CD8-positive, alpha-beta memory T cell (primary cell): ENCODE measurements around the gene APBA2. TPM values are rescaled to one million over a fixed set of nuclear protein-coding genes. Genes with fewer than 3 reads are reported as not detected.
A peak's percentile ranks its signal among the peaks of the same experiment; 100 is the strongest.

ENCODE experiments used
- CTCF ChIA-PET: fragments of 350-600 bp; sonication (Branson Sonifier 250); formaldehyde crosslinking; loops from one replicate; lab custom pipeline; 2021; ENCODE audit warnings: antibody characterized with exemption; lab: Charles Lee
- POLR2A ChIA-PET: fragments of 350-600 bp; sonication (Branson Sonifier 250); formaldehyde crosslinking; loops from one replicate; lab custom pipeline; 2021; ENCODE audit warnings: antibody characterized with exemption; lab: Charles Lee
- DNase-seq, 5 donors: peaks; one replicate each; pipeline versions ENCODE4 v3.0.0 to v3.0.0-alpha.2; 2020 to 2022; ENCODE audit warnings: mixed read lengths in 1 of 5
- H3K27ac ChIP-seq: one replicate; pipeline ENCODE4 v1.7.0; 2013; ENCODE audit warnings: low read depth, mild to moderate bottlenecking, low read length, moderate library complexity
- H3K27me3 ChIP-seq: 2 replicates; pipeline ENCODE4 v1.7.0; 2013; ENCODE audit warnings: low read length, mild to moderate bottlenecking; ENCODE audit not compliant: insufficient read depth, poor library complexity, severe bottlenecking
- H3K36me3 ChIP-seq: 2 replicates; pipeline ENCODE4 v1.7.0; 2013; ENCODE audit warnings: mild to moderate bottlenecking, low read length, moderate library complexity; ENCODE audit not compliant: insufficient read depth
- H3K4me1 ChIP-seq: 2 replicates; pipeline ENCODE4 v1.7.0; 2013; ENCODE audit warnings: mild to moderate bottlenecking, low read length, moderate library complexity; ENCODE audit not compliant: insufficient read depth
- H3K4me3 ChIP-seq: 2 replicates; pipeline ENCODE4 v1.7.0; 2013; ENCODE audit warnings: mild to moderate bottlenecking, low read length
- H3K9me3 ChIP-seq: 2 replicates; pipeline ENCODE4 v1.7.0; 2013; ENCODE audit warnings: mild to moderate bottlenecking, low read length
- H3K27ac Mint-ChIP-seq, 8 donors: one replicate each; pipeline ENCODE4 v1.8.0; 2020 to 2021; ENCODE audit warnings: mixed read lengths in 8 of 8, mild to moderate bottlenecking in 6 of 8, inconsistent platforms in 3 of 8, moderate library complexity in 3 of 8
- H3K27me3 Mint-ChIP-seq, 2 donors: one replicate each; pipeline ENCODE4 v1.8.0; 2020 to 2021; ENCODE audit warnings: mixed read lengths in 2 of 2, mild to moderate bottlenecking in 1 of 2, moderate library complexity in 1 of 2
- H3K36me3 Mint-ChIP-seq, 3 donors: one replicate each; pipeline ENCODE4 v1.8.0; 2020 to 2021; ENCODE audit warnings: mixed read lengths in 3 of 3, inconsistent platforms in 1 of 3, mild to moderate bottlenecking in 1 of 3
- H3K4me1 Mint-ChIP-seq, 3 donors: one replicate each; pipeline ENCODE4 v1.8.0; 2020 to 2021; ENCODE audit warnings: mixed read lengths in 3 of 3, inconsistent platforms in 1 of 3, mild to moderate bottlenecking in 1 of 3
- H3K4me3 Mint-ChIP-seq, 7 donors: one replicate each; pipeline ENCODE4 v1.8.0; 2020 to 2021; ENCODE audit warnings: mixed read lengths in 7 of 7, mild to moderate bottlenecking in 6 of 7, moderate library complexity in 4 of 7, inconsistent platforms in 2 of 7
- H3K9me3 Mint-ChIP-seq, 5 donors: one replicate each; pipeline ENCODE4 v1.8.0; 2020 to 2022; ENCODE audit warnings: mixed read lengths in 5 of 5, mild to moderate bottlenecking in 3 of 5, moderate library complexity in 2 of 5, inconsistent platforms in 1 of 5
- polyA plus RNA-seq: library from polyadenylated mRNA; unstranded; fragments of 300-500 nt; fragmentation: Illumina TruSeq; gene quantifications from one replicate; pipeline ENCODE4 v1.2.3, GENCODE V29; 2021
- total RNA-seq, 2 experiments: library from RNA; stranded (reverse); gene quantifications; one replicate each; pipeline ENCODE4 v1.2.3, GENCODE V29; 2021

The APBA2 gene
- total and polyA plus RNA-seq, 3 experiments from 2014 or later, result 15.7 to 38.8 (median 18.0) TPM

- no peaks in the 10 kb centered on the region for H3K27me3 ChIP-seq
- H3K27me3 Mint-ChIP-seq, result peaks cover 0 to 4% of the 10 kb centered on the region in 2 donors
- H3K4me1 Mint-ChIP-seq, result peaks cover 43 to 79% (median 55%) of the 10 kb centered on the region in 3 donors
- peaks cover 0 to 19% (median 5%) of the 10 kb centered on the region in 3 donors for H3K36me3 Mint-ChIP-seq
- ChIA-PET POLR2A (no interaction called here), CTCF (interaction anchor here (0.6 to 4.9 kb wide), 19 partner anchors 10 to 158 kb away, joined by 3 to 31 read pairs (median 4); partner anchors contain the start of gene APBA2)
- H3K36me3 ChIP-seq, result peaks cover 4% of the 10 kb centered on the region
- H3K27ac ChIP-seq, result peak overlapping the region; percentile 32
- H3K4me3 Mint-ChIP-seq, result no peak overlapping the region
- H3K9me3 ChIP-seq, result no peaks in the 10 kb centered on the region
- H3K4me1 ChIP-seq, result peaks cover 68% of the 10 kb centered on the region
- H3K27ac Mint-ChIP-seq, result peak overlapping the region in 2 of 8 donors; percentile 58 to 80
- no peak for DNase-seq
- no peaks in the 10 kb centered on the region for H3K9me3 Mint-ChIP-seq
- no peak overlapping the region for H3K4me3 ChIP-seq
Observed at GRCh38 chr15:28934645-28935044, 48.9 kb downstream of the APBA2 start.

- Histone ChIP-seq H3K9me3 (no peaks in the 10 kb centered on the region), H3K36me3 (peaks cover 4% of the 10 kb centered on the region), H3K4me1 (peaks cover 73% of the 10 kb centered on the region), H3K27ac (no peak overlapping the region), H3K4me3 (no peak overlapping the region), H3K27me3 (no peaks in the 10 kb centered on the region)
- H3K27me3 Mint-ChIP-seq, result peaks cover 0 to 4% of the 10 kb centered on the region in 2 donors
- peaks cover 47 to 82% (median 61%) of the 10 kb centered on the region in 3 donors for H3K4me1 Mint-ChIP-seq
- CTCF ChIA-PET, result interaction anchor here (0.6 to 4.9 kb wide), 17 partner anchors 9 to 158 kb away, joined by 3 to 31 read pairs (median 4); no protein-coding TSS in a partner anchor
- peak overlapping the region in 5 of 7 donors; percentile 4 to 81 (median 66) for H3K4me3 Mint-ChIP-seq
- H3K36me3 Mint-ChIP-seq, result peaks cover 0 to 21% (median 5%) of the 10 kb centered on the region in 3 donors
- POLR2A ChIA-PET, result interaction anchor here (0.9 kb wide), 1 partner anchor 27 kb away, joined by 3 read pairs; no protein-coding TSS in a partner anchor
- peak in 4 of 5 donors; percentile 12 to 77 (median 50) for DNase-seq
- peak overlapping the region in 6 of 8 donors; percentile 1 to 93 (median 78) for H3K27ac Mint-ChIP-seq
- H3K9me3 Mint-ChIP-seq, result no peaks in the 10 kb centered on the region
Observed at GRCh38 chr15:28935316-28935715, 49.5 kb downstream of the APBA2 start.

- CTCF ChIA-PET, result interaction anchor here (0.6 to 4.9 kb wide), 13 partner anchors 12 to 154 kb away, joined by 3 to 31 read pairs (median 4); no protein-coding TSS in a partner anchor
- Mint-ChIP-seq H3K4me3 (peak overlapping the region in 4 of 7 donors; percentile 17 to 79 (median 49)), H3K36me3 (peaks cover 0 to 18% (median 5%) of the 10 kb centered on the region in 3 donors), H3K27ac (peak overlapping the region in 7 of 8 donors; percentile 1 to 93 (median 57)), H3K9me3 (no peaks in the 10 kb centered on the region), H3K27me3 (peaks cover 0 to 4% of the 10 kb centered on the region in 2 donors), H3K4me1 (peaks cover 53 to 88% (median 67%) of the 10 kb centered on the region in 3 donors)
- H3K4me1 ChIP-seq, result peaks cover 80% of the 10 kb centered on the region
- no peaks in the 10 kb centered on the region for H3K9me3 ChIP-seq
- no peaks in the 10 kb centered on the region for H3K27me3 ChIP-seq
- no peak for DNase-seq
- POLR2A ChIA-PET, result interaction anchor here (0.9 kb wide), 1 partner anchor 27 kb away, joined by 3 read pairs; no protein-coding TSS in a partner anchor
- no peak overlapping the region for H3K27ac ChIP-seq
- H3K36me3 ChIP-seq, result peaks cover 4% of the 10 kb centered on the region
- H3K4me3 ChIP-seq, result no peak overlapping the region
Observed at GRCh38 chr15:28936081-28936480, 50.3 kb downstream of the APBA2 start.

GRCh38 chr15:28936481-28936881, 50.7 kb downstream of the APBA2 start:
- H3K27me3 Mint-ChIP-seq, result peaks cover 0 to 4% of the 10 kb centered on the region in 2 donors
- Histone ChIP-seq H3K9me3 (no peaks in the 10 kb centered on the region), H3K4me1 (peaks cover 84% of the 10 kb centered on the region), H3K4me3 (peak overlapping the region; percentile 5), H3K27me3 (no peaks in the 10 kb centered on the region), H3K27ac (no peak overlapping the region), H3K36me3 (peaks cover 4% of the 10 kb centered on the region)
- H3K4me1 Mint-ChIP-seq, result peaks cover 57 to 89% (median 71%) of the 10 kb centered on the region in 3 donors
- CTCF ChIA-PET, result interaction anchor here (1.3 to 4.9 kb wide), 6 partner anchors 19 to 153 kb away, joined by 3 to 31 read pairs (median 9); no protein-coding TSS in a partner anchor
- H3K27ac Mint-ChIP-seq, result peak overlapping the region in 6 of 8 donors; percentile 82 to 93 (median 91)
- no peak for DNase-seq
- POLR2A ChIA-PET, result no interaction called here
- peaks cover 0 to 16% (median 5%) of the 10 kb centered on the region in 3 donors for H3K36me3 Mint-ChIP-seq
- H3K4me3 Mint-ChIP-seq, result peak overlapping the region in 5 of 7 donors; percentile 17 to 87 (median 77)
- no peaks in the 10 kb centered on the region for H3K9me3 Mint-ChIP-seq

GRCh38 chr15:28937271-28937670, 51.5 kb downstream of the APBA2 start:
- Histone ChIP-seq H3K27me3 (no peaks in the 10 kb centered on the region), H3K4me1 (peaks cover 92% of the 10 kb centered on the region), H3K36me3 (peaks cover 4% of the 10 kb centered on the region), H3K27ac (no peak overlapping the region), H3K9me3 (no peaks in the 10 kb centered on the region), H3K4me3 (peak overlapping the region; percentile 5)
- DNase-seq, result no peak
- CTCF ChIA-PET, result interaction anchor here (0.8 to 4.9 kb wide), 9 partner anchors 12 to 152 kb away, joined by 3 to 31 read pairs (median 4); no protein-coding TSS in a partner anchor
- peak overlapping the region; percentile 82 to 98 (median 91) for H3K27ac Mint-ChIP-seq
- POLR2A ChIA-PET, result interaction anchor here (1.5 to 2.0 kb wide), 2 partner anchors 11 to 16 kb away, joined by 3 to 7 read pairs; no protein-coding TSS in a partner anchor
- H3K9me3 Mint-ChIP-seq, result no peaks in the 10 kb centered on the region
- H3K4me1 Mint-ChIP-seq, result peaks cover 64 to 92% (median 78%) of the 10 kb centered on the region in 3 donors
- peaks cover 0 to 4% of the 10 kb centered on the region in 2 donors for H3K27me3 Mint-ChIP-seq
- H3K36me3 Mint-ChIP-seq, result peaks cover 0 to 14% (median 5%) of the 10 kb centered on the region in 3 donors
- peak overlapping the region; percentile 17 to 87 (median 76) for H3K4me3 Mint-ChIP-seq

- Histone ChIP-seq H3K27ac (no peak overlapping the region), H3K36me3 (no peaks in the 10 kb centered on the region), H3K4me1 (peaks cover 77% of the 10 kb centered on the region), H3K27me3 (no peaks in the 10 kb centered on the region), H3K9me3 (no peaks in the 10 kb centered on the region), H3K4me3 (peak overlapping the region; percentile 35)
- Mint-ChIP-seq H3K9me3 (no peaks in the 10 kb centered on the region), H3K27me3 (no peaks in the 10 kb centered on the region), H3K27ac (peak overlapping the region; percentile 19 to 88 (median 66)), H3K36me3 (peaks cover 3 to 24% (median 5%) of the 10 kb centered on the region in 3 donors), H3K4me3 (peak overlapping the region in 6 of 7 donors; percentile 35 to 83 (median 57)), H3K4me1 (peaks cover 65 to 91% (median 78%) of the 10 kb centered on the region in 3 donors)
- POLR2A ChIA-PET, result no interaction called here
- CTCF ChIA-PET, result interaction anchor here (0.6 to 4.4 kb wide), 6 partner anchors 11 to 148 kb away, joined by 3 to 12 read pairs (median 4); no protein-coding TSS in a partner anchor
- peak in 4 of 5 donors; percentile 30 to 70 (median 56) for DNase-seq
Observed at GRCh38 chr15:28942046-28942445, 56.3 kb downstream of the APBA2 start.

- Histone ChIP-seq H3K27ac (no peak overlapping the region), H3K9me3 (no peaks in the 10 kb centered on the region), H3K4me3 (peak overlapping the region; percentile 35), H3K27me3 (no peaks in the 10 kb centered on the region), H3K4me1 (peaks cover 77% of the 10 kb centered on the region), H3K36me3 (no peaks in the 10 kb centered on the region)
- Mint-ChIP-seq H3K36me3 (peaks cover 3 to 24% (median 5%) of the 10 kb centered on the region in 3 donors), H3K4me3 (peak overlapping the region in 5 of 7 donors; percentile 9 to 70 (median 47)), H3K27ac (peak overlapping the region in 6 of 8 donors; percentile 27 to 88 (median 67)), H3K4me1 (peaks cover 63 to 92% (median 78%) of the 10 kb centered on the region in 3 donors), H3K27me3 (no peaks in the 10 kb centered on the region), H3K9me3 (no peaks in the 10 kb centered on the region)
- DNase-seq, result no peak
- POLR2A ChIA-PET, result no interaction called here
- CTCF ChIA-PET, result interaction anchor here (0.6 to 4.4 kb wide), 5 partner anchors 11 to 147 kb away, joined by 3 to 12 read pairs (median 4); no protein-coding TSS in a partner anchor
Observed at GRCh38 chr15:28942571-28942970, 56.8 kb downstream of the APBA2 start.
